B cell (primary cell): ENCODE measurements around the gene LEMD2.

Experiments
- CTCF ChIP-seq: fragments of 200-600 bp; IDR thresholded peaks from one replicate; pipeline ENCODE4 v1.8.0; 2022; ENCODE audit warnings: antibody characterized with exemption, mild to moderate bottlenecking
- EZH2 ChIP-seq: IDR thresholded peaks from 2 replicates; pipeline ENCODE4 v1.6.1; 2012; ENCODE audit warnings: borderline replicate concordance, low read depth, mild to moderate bottlenecking, moderate library complexity, low read length; ENCODE audit not compliant: insufficient read depth, poor library complexity, severe bottlenecking

GRCh38 chr6:33740204-33740608 is 48.7 kb downstream of the LEMD2 start:
- TF ChIP-seq CTCF, result no peak
- TF ChIP-seq EZH2, result no peak
